Stimulated activated CD8-positive, alpha-beta memory T cell treated with anti-CD3 and anti-CD28 coated beads, Interleukin-2, amount 100 ng/mL, for 1 hour (primary cell): ENCODE measurements around the gene MAPKAPK3.

ENCODE experiments used
- DNase-seq, 2 donors: peaks; one replicate each; pipeline ENCODE4 v3.0.0-alpha.2; 2020; ENCODE audit warnings: low read depth in 2 of 2

The MAPKAPK3 gene

DNA sequence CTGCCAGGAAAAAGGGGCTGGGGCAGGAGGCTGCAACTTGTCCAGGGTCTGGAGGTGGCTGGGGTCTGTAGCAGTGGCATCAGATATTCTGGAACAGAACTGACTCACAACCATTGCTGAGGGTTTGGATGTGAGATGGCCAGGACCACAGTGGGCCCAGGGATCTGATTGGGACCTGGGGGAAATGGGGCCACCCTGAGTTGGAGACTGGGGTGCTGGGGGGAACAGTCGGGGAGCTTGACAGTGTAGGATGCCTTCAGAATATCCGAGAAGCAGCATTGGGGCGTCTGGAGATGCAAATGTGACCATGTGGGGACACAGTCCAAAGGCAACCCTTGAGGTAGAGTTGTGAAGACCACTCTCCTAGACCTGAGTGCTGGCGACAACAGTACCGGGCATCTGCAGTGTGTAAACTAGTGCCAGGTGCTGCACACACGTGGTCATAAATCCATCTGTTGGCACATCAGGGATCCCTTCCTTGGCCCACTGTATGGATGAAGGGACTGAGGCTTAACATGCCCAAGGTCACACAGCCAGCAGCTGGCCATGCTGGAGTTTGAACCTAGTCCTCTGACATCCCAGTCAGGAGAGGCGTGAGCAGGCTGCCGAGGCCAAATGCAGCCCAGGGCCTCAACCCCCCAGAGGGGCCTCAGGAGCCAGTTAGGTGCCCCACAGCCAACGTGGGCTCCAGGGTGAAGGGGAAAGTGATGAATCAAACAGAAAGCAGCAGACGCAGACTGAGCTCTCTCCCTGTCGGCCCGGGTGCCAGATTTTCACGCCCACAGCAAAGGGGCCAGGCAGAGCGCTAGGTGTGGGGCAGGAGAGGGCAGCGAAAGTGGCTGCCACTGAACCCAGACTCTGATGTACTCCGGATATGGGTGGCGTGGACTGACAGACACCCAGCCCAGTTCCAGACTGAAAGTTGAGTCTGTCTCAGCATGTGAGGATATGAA is 28.9 kb upstream of the MAPKAPK3 start:
- DNase-seq: no peak

DNA sequence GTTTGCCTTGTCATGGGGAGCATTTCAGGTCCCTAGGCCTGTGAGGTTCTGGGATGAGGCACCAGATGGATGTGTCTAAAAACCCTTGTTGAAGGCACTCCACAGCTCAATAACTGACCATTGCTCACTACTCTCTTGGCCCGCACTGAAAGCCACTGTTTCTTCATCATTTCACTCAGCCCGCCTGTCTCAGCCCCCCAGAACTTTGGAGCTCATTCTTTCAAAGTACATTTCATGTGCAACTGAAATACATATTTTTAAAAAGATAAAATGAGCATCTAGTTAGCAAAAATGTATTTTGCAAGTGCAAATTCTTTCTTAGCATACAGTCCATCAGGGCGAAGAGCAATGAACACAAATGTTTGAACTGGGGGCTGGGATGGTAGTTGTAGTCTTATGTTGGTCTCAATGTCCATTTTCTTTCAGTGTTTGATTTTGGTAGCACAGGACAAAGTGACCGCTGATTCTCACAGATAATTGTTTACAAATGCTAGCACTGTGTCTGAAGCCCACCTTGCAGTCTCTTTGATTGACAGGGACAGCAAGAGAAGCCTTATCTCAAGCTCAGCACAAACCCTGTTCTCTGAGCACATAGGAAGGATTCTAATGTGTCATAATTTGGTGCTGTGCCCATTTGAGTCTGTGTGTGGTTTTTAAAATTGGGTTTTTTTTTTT is 28.1 kb upstream of the MAPKAPK3 start:
- DNase-seq: no peak

DNA sequence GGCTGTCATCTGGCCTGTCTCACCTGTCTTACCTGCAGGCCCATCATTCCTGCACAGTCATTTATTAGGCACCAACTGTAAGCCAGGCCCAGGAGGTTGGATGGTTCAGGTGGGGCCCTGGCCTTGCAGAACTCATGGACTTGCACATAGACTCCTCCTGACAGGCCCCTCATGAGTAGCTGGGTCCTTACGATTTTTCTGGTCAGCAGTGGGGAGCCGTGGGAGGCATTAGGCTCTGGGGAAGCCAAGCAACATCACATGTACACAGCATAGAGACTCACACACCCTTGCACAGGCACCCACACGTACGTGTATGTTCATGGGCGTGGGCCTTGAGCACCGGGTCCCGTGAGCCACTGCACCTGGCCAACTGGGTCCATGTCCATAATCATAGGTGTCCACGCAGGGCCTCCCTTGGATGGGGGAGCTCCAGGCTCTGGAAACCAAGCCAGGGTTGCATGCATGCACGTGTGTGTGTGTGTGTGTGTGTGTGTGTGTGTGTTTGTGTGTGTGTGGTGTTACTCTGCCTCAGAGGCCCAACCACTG is 25.7 kb upstream of the MAPKAPK3 start:
- no peak for DNase-seq

DNA sequence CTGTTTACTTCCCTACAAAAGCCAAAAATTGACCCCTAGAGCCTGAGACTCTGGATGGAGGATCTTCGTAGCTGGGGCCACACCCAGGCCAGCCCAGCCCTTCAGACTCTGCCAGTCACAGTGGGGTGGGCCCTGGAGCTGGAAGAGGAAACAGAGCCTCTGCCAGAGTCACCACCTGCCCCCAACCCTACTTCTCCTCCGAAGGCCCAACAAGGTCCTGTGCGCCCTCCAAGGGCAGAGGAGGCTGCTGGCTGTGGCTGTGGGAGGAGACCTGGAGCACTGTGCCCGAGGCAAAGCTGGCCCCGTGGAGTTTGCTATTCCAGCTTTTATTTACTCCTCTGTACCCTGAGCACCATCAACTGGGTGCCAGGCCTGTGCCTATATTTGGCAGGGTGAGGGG is 24.4 kb upstream of the MAPKAPK3 start:
- no peak for DNase-seq

DNA sequence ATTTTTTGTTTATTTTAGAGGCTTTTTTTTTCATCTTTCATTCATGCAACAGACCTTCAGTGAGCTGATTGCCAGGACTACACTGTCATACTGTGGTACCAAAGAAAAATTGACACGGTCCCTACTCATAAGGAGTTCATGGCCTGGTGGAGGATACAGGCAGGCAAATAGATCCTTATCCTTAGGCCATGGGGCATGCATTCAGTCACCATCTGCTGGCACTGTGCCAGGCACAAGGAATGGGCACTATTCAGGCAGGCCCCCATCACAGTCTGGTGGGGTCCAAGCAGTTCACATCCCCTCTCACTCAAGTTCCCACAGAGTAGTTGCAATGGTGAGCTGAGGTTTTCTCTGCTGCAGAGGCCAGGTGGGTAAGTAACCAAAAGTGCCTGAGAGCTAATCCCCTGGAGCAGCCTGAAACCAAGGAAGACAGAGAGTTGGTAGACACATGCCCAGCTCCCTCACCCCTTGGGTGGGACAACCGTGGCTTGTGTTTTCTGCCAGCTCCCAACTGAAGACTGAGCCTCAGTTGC is 22.6 kb upstream of the MAPKAPK3 start:
- no peak for DNase-seq

DNA sequence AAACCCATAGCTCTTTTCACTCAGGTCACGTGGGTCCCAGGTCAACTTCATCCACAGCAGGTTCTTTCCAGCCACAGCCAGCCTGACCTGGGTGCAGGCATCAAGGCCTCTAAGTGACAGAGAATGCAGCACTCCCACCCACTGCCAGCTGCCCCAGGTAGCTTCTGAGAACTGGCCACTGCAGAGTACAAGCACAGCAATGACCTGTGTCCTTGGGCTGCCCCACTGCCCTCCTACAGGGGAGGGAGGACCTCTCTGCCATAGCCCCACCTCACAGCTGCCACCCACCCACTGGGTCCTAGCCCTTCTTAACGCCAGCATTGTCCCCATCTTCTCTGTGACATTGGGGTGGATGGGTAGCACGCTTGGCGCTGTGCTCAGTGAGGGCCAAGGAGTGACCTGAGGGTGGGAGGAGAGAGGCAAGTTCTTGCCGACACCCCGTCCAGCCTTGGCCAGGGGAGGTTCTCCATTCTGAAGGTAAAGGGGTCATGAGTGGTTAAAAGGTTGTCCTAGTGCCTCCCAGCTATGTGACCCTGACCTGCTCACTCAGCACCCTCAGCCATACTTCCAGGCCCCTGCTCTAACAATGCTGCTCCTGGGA is 17.7 kb upstream of the MAPKAPK3 start:
- no peak for DNase-seq

DNA sequence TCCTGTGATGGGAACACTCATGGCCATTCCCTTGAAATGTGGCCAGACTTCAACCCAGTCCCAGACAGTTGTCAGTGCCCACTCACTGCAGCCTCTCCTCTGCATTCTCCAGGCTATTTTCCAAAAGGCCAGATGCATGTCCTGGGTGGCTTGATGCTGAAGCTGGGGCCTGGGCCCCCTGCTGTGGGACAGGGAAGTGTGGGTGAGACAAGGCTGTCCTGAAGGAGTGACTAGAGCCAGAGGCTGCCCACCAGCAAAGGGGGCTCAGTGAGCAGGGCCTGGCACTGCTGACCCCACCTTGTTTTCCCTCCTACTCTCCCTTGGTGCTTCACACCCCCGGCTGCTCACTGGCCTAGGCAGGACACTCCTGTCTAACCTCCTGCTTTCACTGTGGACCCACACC is 17.2 kb upstream of the MAPKAPK3 start:
- DNase-seq: no peak

DNA sequence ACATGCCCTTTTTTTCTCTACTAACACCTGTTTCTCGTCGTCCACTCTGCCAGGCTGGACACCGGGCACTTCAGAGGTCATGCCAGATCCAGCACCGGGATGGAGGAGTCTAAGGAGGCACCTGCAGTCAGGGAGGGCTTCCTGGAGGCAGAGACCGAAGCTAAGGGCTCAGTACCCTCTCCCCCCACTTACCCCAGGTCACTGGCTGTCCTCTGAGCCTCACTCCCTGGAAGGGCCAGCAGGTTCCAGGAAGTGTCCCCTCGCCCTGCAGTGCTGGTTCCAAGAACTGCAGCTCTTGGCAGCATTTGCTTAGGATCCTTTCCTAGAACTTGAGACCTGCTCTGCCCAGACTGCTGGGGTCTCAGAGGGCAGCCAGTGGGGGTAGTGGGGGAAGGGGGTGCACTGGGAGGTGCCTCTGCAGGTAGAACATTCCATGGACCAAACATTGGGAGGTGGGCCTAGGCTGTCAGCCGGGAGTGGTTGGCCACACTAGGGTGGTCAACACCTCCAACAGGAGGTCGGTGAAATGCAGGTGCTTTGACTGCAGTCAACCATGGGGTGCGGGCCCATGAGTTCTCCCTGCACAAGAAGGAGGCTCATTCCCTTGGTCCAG is 16.7 kb upstream of the MAPKAPK3 start:
- no peak for DNase-seq

DNA sequence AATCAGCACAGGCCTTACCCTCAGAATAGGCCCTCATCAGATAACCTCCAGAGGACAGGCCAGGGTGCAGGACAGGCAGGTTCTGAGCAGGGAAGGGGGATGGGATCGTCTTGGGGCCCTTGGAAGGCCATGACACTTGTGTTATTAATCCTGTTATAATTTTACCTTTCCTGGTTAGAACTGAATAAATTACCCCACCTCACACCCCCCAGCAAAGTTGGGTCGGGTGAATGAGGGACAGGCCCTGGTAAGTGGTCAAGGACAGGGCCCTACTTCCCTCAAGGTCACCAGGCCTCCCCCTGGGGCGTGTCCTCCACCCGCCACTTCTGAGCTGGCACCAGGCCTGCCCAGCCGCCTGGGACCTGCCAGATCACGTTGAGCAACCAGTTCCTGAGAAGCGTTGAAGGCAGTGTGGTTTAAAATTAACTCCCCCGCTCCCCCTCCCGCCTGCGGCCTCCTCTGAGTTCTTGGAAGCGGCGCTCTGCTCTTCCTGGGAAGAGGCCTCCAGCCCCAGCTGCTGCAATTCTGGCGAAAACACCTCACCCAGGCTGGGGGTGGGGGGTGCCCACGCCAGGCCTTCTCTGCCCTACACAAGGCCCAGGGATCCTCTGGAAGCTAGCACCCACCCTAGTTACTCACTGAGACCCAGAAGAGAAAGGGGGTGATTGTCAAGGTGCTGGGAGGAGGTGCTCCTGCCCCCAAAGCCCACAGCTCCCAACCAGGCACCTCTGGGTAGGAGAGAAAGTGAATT is 15.9 kb upstream of the MAPKAPK3 start:
- DNase-seq: peak; percentile 62 to 76

DNA sequence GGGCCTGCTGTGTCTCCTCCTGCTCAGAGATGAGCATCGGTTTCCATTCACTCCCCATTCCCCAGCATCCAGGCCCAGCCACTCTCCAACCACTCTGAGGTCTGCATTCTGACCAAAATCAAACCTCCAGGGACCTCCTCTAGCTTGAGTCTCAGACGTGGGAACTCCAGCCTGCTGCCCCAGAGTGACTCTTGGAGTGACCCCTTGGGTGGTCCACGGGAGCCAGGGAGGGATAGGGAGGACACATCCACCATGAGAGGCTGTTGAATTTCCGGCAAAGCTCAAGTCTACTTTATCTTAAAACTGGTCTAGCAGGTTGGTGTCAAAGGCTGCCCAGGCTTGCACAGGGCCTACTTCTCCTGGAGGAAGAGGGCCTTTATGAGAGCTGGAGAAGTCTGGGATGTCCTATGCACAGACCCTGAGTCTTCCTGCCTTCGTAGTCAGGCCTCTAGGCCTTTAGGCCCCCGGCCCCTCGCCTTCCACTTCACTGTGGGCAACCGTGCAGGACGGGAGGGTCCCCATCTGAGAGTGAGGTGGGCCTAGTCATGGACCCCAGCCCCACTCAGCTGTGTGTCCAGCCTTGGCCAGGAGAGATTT is 14.3 kb upstream of the MAPKAPK3 start:
- DNase-seq: no peak

DNA sequence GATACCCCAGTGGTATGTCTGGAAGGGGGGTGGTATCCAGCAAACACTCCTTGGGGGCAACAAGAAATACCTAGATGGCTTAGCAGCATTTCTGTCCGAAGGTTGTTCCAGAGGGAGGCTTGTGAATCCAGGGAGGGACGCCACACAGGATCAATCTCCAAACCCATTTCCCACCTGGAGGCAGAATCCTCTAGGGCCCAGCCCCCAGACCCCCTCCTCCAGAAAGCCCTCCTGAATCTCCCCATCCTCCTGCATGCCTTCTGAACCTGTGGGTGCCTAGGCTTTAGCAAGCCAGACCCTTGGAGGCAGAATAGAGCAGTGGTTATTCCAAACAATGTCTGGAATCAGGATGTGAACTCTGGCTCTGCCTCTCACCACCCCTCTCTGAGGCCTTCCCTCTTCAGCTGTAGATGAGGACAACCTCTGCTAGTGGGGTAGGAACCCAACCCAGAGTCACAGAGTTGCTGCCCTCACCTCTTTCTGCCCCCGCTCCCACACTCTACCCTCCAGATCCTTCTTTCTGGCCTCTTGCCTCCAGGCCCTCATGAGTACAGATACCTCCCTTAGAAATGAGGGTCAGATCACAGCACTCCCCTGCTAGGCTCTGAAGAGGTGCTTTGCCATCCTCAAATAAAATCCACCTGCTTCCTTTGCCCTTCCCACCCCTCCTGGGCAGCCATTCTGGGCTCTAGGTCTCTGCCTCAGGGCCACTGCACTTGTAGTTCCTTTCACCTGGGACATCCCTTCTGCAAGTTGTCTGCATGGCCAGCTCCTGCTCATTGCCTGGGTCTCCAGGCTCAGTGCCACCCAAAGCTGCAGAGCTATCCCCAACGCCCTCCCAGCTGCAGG is 13.5 kb upstream of the MAPKAPK3 start:
- no peak for DNase-seq

DNA sequence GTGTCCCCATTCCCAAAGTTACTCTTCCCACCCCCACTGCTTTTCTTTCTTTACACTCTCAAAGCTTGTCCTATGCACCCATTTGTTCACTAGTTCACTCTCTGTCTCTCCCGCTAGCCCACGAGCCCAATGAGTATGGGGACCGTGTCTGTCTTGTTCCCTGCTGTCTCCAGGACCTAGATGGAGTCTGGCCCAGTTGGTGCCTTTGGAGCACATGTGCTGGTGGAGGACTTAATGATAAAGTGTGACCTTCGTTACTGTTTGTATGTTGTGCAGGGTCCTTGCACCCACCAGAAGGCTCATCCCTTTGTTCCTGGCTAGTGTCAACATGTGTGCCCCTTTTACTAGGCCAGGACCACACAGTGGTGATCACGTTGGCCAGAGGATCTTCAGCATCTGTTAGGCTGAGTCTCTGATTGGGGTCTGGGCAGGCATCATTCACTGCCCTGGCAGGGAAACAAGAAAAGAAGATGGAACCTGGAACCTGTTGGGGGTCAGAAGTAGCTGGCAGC is 12.8 kb upstream of the MAPKAPK3 start:
- DNase-seq: no peak

DNA sequence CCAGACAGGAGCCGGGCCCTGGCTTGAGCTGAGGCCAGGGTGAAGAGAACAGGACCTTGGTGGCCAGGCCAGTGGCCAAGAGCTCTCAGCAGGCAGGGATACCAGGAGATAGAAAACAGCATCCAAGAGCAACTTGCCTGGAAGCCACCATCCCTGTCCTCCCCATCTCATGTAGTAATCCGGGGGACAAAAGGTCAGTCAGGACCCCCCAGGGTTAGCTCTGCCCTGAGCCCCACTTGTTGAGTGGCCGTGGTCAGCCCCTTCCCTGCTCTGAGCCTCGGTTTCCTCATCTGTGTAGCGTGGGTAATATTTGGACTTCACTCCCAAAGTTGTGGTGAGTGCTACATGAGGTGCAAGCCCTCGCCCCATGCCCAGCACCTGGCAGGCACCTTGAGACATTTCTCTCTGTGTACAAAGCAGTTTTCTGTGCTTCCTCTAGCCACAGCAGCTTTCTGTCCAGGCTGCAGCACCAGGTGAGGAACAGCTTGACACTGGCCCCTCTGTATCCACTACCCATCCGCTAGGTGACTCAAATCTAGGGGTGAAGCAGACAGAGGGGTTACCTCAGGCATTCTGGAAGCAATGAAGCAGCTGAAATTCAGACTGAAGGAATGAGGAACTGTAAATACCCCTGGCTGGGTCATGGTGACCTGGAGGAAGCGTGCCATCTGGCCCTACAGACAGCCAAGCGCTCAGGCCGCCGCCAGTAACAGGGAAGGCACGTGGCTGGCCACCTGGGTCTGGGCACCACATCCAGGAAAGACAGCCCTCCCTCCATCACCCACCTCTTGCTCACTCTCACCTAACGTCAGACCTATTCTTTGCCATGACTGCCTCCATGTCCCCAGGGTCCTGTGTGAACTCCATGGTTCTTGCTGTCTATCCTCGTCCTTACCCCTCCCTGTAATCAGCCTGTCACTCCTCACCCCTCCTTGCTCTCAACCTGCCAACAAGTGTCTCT is 12.0 kb upstream of the MAPKAPK3 start:
- DNase-seq: no peak

DNA sequence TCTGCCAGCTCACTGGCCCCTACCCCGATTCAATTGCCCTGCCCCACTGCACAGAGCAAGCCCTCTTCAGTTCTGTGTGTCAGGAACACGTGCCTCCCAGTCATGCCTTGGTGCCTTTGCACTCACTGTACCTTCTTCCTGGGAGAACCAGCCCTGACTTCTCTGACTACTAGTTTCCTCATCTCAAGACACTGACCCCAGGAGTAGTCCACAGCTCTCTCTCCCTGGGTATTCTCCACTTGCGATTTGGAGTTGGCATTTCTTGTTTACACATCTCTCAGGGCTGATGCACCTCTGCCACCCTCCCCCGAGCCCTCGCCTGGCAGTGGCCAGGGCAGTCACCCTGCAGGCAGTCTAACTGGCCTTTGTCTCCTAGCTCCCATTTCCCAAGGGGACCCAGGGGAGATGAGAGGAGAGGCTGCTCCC is 11.0 kb upstream of the MAPKAPK3 start:
- no peak for DNase-seq

DNA sequence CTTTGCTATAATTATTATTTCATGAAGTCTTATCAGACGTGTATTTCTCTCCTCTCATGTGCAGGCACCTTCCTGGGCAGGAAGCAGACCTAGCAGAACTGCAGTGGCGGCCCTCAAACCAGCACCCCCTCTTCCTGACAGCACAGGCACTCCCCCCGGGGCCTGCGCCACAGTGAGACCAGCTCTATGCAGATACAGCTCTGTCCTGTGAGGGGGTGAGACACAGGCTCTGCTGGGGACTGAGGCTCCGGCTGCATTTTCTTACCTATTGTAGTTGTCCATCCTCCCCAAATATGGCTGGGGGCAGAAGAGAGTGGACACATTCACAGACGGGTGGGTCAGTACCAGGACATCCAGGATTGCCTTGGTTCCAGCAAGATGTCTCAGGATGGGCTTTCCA is 10.4 kb upstream of the MAPKAPK3 start:
- DNase-seq: no peak

DNA sequence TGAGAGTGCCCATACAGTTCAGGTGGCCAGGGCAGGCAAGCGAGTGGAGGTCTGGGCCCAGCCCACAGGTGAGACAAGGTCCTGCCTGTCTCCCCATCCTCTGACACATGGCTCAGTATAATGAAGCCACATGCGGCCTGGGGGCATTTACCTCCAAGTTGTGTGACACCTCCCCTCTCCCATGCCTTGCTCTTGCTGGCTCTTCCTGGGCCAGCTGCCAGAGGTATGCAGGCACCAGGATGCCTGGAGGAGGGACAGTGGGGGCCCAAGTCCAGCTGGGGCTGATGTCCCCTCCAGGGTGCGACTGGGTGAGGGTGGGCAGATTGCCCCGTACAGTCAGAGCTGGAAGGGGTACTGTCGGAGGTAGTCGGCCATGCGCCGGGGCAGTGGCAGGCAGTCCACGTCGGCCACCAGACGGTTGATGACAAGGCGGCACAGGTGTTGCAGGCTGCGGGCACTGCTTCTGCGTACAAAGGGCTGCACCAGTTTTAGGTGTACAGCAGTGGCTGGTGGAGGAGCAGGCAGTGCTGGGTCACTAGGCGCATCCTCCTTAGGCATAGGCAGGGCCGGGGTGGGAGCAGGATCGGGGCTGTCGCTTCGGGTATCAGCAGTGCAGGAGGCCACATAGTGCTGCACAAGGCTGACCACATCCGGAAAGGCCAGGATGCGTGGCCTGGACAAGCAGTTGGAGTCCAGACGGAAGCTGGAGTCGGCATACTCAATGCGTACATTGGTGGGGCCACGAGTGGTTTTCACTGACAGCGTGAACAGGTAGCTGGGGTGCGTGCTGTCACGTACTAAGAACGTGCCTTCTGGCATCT is 9.5 kb upstream of the MAPKAPK3 start:
- DNase-seq: no peak

DNA sequence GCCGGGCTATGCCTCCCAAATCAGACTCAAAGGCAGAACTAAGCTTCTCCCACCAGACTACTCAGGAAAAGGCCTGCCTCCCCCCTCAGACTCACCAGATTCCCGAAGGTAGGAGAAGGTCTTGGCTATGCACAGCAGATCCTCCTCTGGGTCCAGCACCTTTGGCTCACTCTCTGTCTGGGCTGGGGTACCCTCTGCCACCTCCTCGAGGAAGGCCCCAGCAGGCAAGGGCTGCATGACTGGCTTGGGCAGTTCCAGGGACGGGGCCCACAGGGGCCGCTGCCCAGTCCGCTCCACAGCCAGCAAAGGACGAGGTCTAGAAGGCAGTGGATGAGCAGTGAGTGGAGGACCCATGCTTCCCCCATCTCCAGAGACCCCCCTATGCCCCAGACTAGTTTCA is 8.7 kb upstream of the MAPKAPK3 start:
- DNase-seq: no peak
